Activated T-cell treated with anti-CD3 and anti-CD28 coated beads, Interleukin-2, amount 50 U/mL, for 72 hours (primary cell): ENCODE data around the gene TM4SF4. TPM values are rescaled to one million over a fixed set of nuclear protein-coding genes. Genes with fewer than 3 reads are reported as not detected.

Experiments
- ATAC-seq, 2 donors: fragments of 150-1000 bp; cut with Tn5 transposase; replicated peaks in 1 of 2; 2 replicates each; pipeline ENCODE4 v1.10.0; 2021; ENCODE audit warnings: moderate library complexity in 2 of 2, mild to moderate bottlenecking in 1 of 2
- DNase-seq, 2 donors: peaks; one replicate each; pipeline ENCODE4 v3.0.0; 2021 to 2022; ENCODE audit warnings: mixed read lengths in 1 of 2
- H3K27ac Mint-ChIP-seq: one replicate; pipeline ENCODE4 v1.8.0; 2022; ENCODE audit warnings: mild to moderate bottlenecking, moderate library complexity, mixed read lengths
- H3K27me3 Mint-ChIP-seq: one replicate; pipeline ENCODE4 v1.8.0; 2022; ENCODE audit warnings: low read depth, mixed read lengths
- H3K36me3 Mint-ChIP-seq, 2 donors: one replicate each; pipeline ENCODE4 v1.8.0; 2022; ENCODE audit warnings: mixed read lengths in 2 of 2, mild to moderate bottlenecking in 1 of 2; ENCODE audit not compliant: insufficient read depth in 2 of 2
- H3K4me1 Mint-ChIP-seq: one replicate; pipeline ENCODE4 v1.8.0; 2022; ENCODE audit warnings: low read depth, mixed read lengths
- H3K4me3 Mint-ChIP-seq, 2 donors: one replicate each; pipeline ENCODE4 v1.8.0; 2022; ENCODE audit warnings: mild to moderate bottlenecking in 2 of 2, mixed read lengths in 2 of 2, moderate library complexity in 2 of 2
- H3K9me3 Mint-ChIP-seq, 2 donors: one replicate each; pipeline ENCODE4 v1.8.0; 2022; ENCODE audit warnings: mixed read lengths in 2 of 2
- total RNA-seq, 2 donors: library from RNA; stranded (reverse); gene quantifications; one replicate each; pipeline ENCODE4 v1.2.3, GENCODE V29; 2022

TM4SF4 gene
- total RNA-seq, 2 donors from 2014 or later: not detected

DNA sequence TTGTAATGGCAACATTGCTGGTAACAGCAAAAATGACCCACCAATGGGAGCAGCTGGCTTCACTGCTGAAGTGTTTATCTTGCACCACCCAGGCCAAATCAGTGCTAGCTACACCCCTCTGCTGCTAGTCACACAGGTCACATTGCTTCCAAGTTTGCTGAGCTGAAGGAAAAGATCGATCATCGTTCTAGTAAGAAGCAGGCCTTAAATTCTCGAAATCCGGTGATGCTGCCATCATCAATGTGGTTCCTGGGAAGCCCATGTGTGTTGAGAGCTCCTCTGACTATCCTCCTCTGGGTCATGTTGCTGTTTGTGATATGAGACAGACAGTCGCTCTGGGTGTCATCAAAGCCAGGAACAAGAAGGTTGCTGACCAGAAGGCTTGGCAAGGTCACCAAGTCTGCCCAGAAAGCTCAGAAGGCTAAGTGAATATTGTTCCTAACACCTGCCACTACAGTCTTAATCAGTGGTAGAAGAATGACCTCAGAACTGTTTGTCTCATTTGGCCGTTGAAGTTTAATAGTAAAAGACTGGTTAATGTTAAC is 21.2 kb downstream of the TM4SF4 start:
- H3K27ac Mint-ChIP-seq: no peak overlapping the region
- H3K36me3 Mint-ChIP-seq: no peaks in the 10 kb centered on the region

DNA sequence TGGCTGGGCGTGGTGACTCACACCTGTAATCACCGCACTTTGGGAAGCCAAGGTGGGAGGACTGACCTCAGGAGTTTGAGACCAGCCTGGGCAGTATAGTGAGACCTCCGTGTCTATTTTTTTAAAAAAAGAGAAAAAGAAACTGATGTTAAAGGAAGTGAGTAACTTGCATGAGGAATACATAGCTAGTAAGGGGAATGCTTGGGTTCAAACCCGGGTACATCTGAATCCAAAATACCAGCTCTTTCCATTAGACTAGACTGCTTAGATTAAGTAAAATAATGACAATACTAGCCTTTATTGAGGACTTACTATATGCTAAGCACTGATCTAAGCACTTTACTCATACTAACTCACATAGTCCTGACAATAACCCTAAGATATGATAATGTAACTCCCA is 22.4 kb downstream of the TM4SF4 start:
- no peaks in the 10 kb centered on the region for H3K36me3 Mint-ChIP-seq
- H3K27ac Mint-ChIP-seq: no peak overlapping the region
- H3K4me3 Mint-ChIP-seq: no peak overlapping the region
- H3K4me1 Mint-ChIP-seq: peaks cover 8% of the 10 kb centered on the region
- no peaks in the 10 kb centered on the region for H3K9me3 Mint-ChIP-seq
- DNase-seq (no peak), ATAC-seq (no peak)
- H3K27me3 Mint-ChIP-seq: peaks cover 32% of the 10 kb centered on the region

More for the DNA sequence above, 21.2 kb downstream of the TM4SF4 start:
- peak in 1 of 2 donors; percentile 19 for ATAC-seq
- H3K27me3 Mint-ChIP-seq: peaks cover 32% of the 10 kb centered on the region
- peaks cover 8% of the 10 kb centered on the region for H3K4me1 Mint-ChIP-seq
- H3K4me3 Mint-ChIP-seq: no peak overlapping the region
- H3K9me3 Mint-ChIP-seq: no peaks in the 10 kb centered on the region
- DNase-seq: no peak

DNA sequence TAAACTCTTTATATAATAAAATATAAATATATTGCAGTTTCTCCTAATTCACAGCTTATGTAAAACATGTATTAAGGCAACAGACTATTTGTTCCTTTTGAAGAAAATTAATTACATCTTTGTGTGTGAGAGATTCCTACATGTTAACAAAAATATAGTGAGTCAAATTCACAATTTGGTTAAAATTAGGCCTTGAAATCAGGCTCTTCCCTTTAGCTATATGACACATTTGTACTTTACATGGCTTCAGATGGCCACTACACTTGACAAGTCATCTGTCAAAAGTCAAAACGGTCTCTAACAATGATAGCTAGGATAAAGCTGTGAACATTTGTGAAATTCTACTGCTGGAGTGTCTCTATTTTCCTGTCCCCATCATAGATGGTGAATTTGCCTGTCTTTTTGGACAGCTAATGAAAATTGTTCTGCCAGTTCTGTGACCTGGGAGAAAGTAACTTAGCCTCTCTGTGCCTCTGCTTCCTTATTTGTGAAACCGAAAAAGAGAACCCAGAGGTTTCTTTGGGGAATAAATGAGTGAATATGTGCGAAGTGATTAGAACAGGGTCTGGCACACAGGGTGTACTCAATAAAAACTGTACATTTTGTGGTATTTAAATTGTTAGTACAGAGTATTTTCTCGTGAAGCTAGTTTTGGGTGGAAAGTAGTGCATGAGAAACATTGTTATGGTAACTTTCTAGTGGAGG is 23.6 kb downstream of the TM4SF4 start:
- peaks cover 8% of the 10 kb centered on the region for H3K4me1 Mint-ChIP-seq
- no peaks in the 10 kb centered on the region for H3K9me3 Mint-ChIP-seq
- H3K27ac Mint-ChIP-seq: no peak overlapping the region
- DNase-seq: no peak
- no peak overlapping the region for H3K4me3 Mint-ChIP-seq
- H3K27me3 Mint-ChIP-seq: peaks cover 25% of the 10 kb centered on the region
- ATAC-seq: no peak
- H3K36me3 Mint-ChIP-seq: no peaks in the 10 kb centered on the region

DNA sequence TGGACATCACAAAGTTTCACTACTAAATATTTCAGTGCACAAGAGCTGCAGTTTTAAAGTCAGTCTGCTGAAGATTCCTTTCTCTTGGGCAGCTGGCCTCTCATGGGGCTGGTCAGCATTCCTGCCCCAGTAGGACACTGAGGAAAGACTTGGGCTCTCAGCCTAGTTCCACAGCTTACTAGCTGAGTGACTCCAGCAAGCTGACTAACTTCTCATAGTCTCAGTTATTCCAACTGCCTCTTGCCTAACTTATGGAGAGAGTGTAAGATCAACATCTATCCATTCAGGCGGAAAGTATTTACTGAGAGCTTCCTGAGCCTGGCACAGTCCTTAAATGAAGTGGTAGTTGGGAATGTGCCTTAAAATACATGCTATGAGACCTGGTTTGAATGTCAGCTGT is 27.0 kb downstream of the TM4SF4 start:
- Mint-ChIP-seq H3K36me3 (no peaks in the 10 kb centered on the region), H3K4me1 (no peaks in the 10 kb centered on the region), H3K27ac (no peak overlapping the region), H3K9me3 (no peaks in the 10 kb centered on the region), H3K27me3 (peaks cover 19% of the 10 kb centered on the region), H3K4me3 (no peak overlapping the region)
- ATAC-seq (no peak), DNase-seq (no peak)

DNA sequence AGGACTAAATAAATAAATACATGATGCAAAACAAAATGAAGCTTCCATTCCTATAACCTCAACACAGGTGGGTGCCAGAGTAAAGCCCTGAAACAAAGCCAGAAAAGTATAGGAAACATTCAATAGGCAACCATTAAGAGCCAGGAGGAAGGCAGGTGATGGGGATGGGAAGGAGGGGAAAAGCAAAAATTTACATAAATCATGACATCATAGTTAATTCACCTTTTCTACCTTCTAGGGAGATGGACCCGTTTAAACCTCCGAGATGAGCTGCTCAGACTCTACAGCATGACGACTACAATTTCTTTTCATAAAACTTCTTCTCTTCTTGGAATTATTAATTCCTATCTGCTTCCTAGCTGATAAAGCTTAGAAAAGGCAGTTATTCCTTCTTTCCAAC is 27.9 kb downstream of the TM4SF4 start:
- no peak for ATAC-seq

DNA sequence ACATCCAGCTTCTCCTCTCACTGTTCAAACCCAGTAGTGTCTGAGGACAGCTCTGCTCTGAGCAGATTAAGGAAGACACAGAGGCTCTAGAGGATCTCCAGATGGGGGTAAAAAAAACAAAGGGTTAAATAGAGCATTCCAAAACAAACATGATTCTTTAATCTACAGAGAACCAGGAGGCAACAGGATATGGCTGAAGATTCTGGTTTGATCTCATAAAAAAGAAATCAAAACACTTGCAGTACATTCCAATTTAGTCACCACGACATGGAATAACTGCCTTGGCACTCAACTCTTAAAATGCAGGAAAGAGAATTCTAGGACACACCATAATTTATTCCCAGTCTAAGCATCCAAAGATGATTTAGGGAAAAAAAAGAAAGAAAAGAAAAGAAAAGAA is 32.0 kb downstream of the TM4SF4 start:
- H3K4me3 Mint-ChIP-seq: no peak overlapping the region
- no peaks in the 10 kb centered on the region for H3K36me3 Mint-ChIP-seq
- H3K9me3 Mint-ChIP-seq: no peaks in the 10 kb centered on the region
- peaks cover 31% of the 10 kb centered on the region for H3K27me3 Mint-ChIP-seq
- peak overlapping the region; percentile 7 for H3K27ac Mint-ChIP-seq
- DNase-seq (no peak), ATAC-seq (no peak)
- peaks cover 8% of the 10 kb centered on the region for H3K4me1 Mint-ChIP-seq

More for the DNA sequence above, 27.9 kb downstream of the TM4SF4 start:
- H3K4me3 Mint-ChIP-seq: no peak overlapping the region
- H3K27me3 Mint-ChIP-seq: peaks cover 24% of the 10 kb centered on the region
- no peak overlapping the region for H3K27ac Mint-ChIP-seq
- no peaks in the 10 kb centered on the region for H3K9me3 Mint-ChIP-seq
- no peaks in the 10 kb centered on the region for H3K4me1 Mint-ChIP-seq
- DNase-seq: no peak
- H3K36me3 Mint-ChIP-seq: no peaks in the 10 kb centered on the region

DNA sequence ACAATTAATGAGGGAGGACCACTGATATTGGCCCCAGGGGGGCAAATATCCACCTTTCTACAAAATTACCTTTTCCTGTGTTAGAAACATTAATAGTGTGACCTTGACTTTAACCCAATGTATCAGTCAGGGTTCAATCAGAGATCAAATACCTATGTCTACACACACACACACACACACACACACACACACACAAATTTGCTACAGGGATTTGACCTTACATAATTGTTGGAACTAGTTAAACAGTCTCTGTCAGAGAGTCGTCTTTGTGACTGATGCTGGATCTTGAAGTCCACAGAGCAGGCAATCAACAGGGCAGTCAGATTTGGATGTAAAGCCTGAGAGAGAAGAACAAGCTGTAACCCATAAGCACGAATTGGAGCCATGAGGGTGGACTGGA is 32.5 kb downstream of the TM4SF4 start:
- no peak for DNase-seq
- ATAC-seq: no peak
- H3K4me1 Mint-ChIP-seq: peaks cover 8% of the 10 kb centered on the region
- no peak overlapping the region for H3K27ac Mint-ChIP-seq
- no peaks in the 10 kb centered on the region for H3K9me3 Mint-ChIP-seq
- H3K27me3 Mint-ChIP-seq: peaks cover 30% of the 10 kb centered on the region
- no peaks in the 10 kb centered on the region for H3K36me3 Mint-ChIP-seq
- H3K4me3 Mint-ChIP-seq: no peak overlapping the region

DNA sequence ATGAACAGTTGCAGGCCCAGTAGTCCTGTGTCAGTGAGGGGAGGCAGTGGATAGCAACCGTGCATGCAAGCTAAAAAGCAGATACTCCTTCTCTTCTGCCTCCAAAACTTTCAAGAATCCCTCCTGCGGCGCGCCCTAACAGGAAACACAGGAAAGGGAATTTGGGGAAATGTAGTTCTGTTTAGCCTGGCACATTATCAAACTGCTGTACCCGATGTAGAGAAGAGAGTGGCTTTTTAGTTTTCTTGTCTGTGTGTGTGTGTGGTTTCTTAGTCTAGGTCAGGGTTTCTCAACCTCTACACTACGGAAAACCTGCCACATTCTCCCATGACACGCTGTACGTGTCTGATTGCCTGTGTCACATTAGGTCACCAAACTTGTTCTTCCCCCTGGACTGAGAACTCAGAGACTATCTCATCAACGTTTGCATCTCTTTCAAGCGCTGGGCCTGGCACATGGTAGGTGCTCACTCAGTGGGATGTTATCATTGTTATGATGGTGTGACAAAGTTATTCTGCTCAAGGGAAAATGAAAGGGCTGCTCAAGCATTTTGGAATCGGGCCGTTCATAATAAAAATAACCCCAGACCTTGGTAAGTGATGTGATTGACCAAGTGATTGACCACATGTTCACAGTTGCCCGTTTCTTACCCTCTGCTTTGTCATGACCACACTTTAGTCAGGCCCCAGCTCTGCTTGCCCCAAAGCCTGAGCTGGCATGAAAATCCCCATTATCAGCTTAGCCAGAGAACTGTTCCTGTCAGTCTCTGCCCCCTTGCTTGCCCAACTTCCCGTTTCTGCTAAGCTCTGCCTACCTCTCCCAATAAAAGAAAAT is 33.2 kb downstream of the TM4SF4 start:
- peak; percentile 83 to 86 for ATAC-seq
- peak; percentile 16 to 20 for DNase-seq
- Mint-ChIP-seq H3K9me3 (no peaks in the 10 kb centered on the region), H3K36me3 (no peaks in the 10 kb centered on the region), H3K27ac (peak overlapping the region; percentile 79), H3K4me3 (peak overlapping the region; percentile 31 to 64), H3K4me1 (peaks cover 14% of the 10 kb centered on the region), H3K27me3 (peaks cover 37% of the 10 kb centered on the region)

DNA sequence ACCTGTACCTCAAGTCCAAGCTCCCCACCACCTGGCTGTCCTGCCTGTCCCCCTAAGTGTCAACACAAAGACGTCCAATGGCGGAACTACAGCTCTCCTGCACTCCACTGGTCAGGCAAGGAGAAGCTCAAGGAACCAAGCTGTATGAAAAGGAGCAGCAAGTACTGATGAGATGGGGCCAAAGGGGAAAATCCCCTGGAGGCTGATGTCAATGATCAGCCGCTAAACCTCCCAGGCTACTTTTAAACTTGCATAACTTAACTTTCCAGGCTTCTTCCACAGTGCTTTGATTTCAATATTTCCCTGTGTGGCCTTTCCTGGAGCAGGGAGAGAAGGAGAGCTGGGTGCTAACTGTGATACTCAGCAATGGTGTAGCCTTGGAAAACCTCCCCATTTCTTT is 35.0 kb downstream of the TM4SF4 start:
- H3K4me1 Mint-ChIP-seq: peaks cover 14% of the 10 kb centered on the region
- DNase-seq: no peak
- H3K27ac Mint-ChIP-seq: no peak overlapping the region
- no peaks in the 10 kb centered on the region for H3K9me3 Mint-ChIP-seq
- no peak overlapping the region for H3K4me3 Mint-ChIP-seq
- H3K27me3 Mint-ChIP-seq: peaks cover 37% of the 10 kb centered on the region
- ATAC-seq: no peak
- H3K36me3 Mint-ChIP-seq: no peaks in the 10 kb centered on the region

DNA sequence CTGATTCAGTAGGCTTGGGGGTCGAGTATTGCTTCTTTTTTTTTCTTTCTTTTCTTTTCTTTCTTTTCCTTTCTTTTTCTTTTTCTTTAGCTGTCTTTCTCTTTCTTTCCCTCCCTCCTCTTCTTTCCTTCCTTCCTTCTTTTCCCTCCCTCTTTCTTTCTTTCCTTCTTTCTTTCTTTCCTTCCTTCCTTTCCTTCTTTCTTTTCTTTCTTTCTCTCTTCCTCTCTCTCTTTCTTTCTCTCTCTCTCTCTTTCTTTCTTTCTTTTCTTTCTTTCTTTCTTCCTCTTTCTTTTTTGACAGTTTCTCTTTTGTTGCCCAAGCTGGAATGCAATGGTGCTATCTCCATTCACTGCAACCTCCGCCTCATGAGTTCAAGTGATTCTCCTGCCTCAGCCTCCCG is 36.0 kb downstream of the TM4SF4 start:
- no peak for DNase-seq

DNA sequence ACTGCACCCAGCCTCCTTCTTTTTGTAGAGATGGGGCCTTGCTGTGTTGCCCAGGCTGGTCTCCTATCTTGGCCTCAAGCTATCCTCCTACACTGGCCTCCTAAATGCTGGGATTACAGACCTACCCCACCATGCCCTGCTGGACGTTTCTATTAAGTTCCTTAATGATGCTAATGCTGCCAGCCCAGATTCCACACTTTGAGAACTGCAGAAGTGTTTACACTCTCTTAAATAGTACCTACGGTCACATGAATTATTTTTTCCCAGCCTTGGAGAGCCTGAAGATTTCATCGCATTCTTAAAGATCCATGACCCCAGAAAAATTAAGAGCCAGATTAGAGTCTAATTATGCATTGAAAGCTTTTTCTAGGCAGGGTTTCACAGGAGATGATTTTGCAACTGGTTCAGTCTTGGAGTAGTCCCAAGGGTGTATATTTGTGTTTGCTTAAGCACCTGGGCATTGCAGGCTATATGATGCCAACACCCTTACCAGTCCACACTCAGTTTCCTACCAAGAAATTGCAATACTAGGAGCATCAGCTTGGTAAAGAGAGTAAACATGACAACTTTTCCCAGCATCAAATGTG is 36.6 kb downstream of the TM4SF4 start:
- Mint-ChIP-seq H3K9me3 (no peaks in the 10 kb centered on the region), H3K27ac (no peak overlapping the region), H3K36me3 (no peaks in the 10 kb centered on the region), H3K4me1 (peaks cover 14% of the 10 kb centered on the region), H3K27me3 (peaks cover 29% of the 10 kb centered on the region), H3K4me3 (no peak overlapping the region)
- ATAC-seq (no peak), DNase-seq (no peak)

More for the DNA sequence above, 36.0 kb downstream of the TM4SF4 start:
- Mint-ChIP-seq H3K27me3 (peaks cover 29% of the 10 kb centered on the region), H3K4me3 (no peak overlapping the region), H3K27ac (no peak overlapping the region), H3K9me3 (no peaks in the 10 kb centered on the region), H3K4me1 (peaks cover 14% of the 10 kb centered on the region), H3K36me3 (no peaks in the 10 kb centered on the region)
- no peak for ATAC-seq

DNA sequence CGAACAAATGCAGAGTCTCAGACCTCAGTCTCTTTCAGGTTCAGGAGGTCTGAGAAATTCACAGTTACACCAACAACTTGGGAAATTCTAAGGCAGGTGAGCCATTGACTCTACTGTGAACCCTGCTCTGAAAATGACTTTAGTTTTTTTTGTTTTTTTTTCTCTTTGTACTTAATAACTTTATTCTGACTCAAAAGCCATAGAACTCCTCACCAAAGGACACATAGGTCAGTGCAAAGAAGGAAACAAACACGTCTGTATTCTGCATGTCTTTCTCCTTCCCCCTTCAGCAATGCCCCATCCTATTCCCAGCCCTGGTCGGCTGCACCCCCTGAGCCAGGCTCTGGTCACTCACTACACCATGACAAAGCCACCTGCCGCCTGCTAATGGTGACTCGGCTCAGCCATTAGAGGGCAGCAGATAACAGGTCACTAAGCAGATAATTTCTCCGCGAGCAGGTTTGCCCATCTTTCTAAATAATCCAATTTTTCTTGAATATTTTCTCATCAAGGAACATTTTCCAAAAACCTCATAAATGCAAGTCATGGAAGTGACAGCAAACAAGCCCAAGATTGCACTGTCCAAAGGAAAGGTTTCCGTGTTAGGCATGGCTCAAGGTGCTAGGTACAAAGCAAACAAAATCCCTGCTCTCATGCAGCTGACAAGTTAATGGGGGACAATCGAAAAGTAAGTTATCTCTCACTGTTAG is 37.7 kb downstream of the TM4SF4 start:
- Mint-ChIP-seq H3K27ac (no peak overlapping the region), H3K4me1 (peaks cover 14% of the 10 kb centered on the region)

More for the DNA sequence above, 37.7 kb downstream of the TM4SF4 start:
- H3K27me3 Mint-ChIP-seq: peaks cover 20% of the 10 kb centered on the region
- H3K9me3 Mint-ChIP-seq: no peaks in the 10 kb centered on the region
- peak; percentile 29 to 40 for DNase-seq
- H3K36me3 Mint-ChIP-seq: no peaks in the 10 kb centered on the region
- peak; percentile 42 to 44 for ATAC-seq
- no peak overlapping the region for H3K4me3 Mint-ChIP-seq
